HEK293 (cell line): Measurements from ENCODE around the gene DGKH.

ENCODE experiments used
- CTCF ChIA-PET: fragments of 350-600 bp; formaldehyde crosslinking; extraction: SDS; loops from one replicate; lab custom pipeline; 2021; ENCODE audit warnings: antibody characterized with exemption; lab: Yijun Ruan, JAX
- POLR2A ChIA-PET: fragments of 300-600 bp; formaldehyde crosslinking; extraction: SDS; loops from one replicate; lab custom pipeline; 2020; ENCODE audit warnings: antibody characterized with exemption, inconsistent platforms; lab: Yijun Ruan, JAX
- H3K27ac ChIP-seq: fragments of 200-500 bp; sonication (Bioruptor generic); 2 replicates; pipeline ENCODE4 v1.5.1; 2014; ENCODE audit warnings: low read depth, low read length, control low read depth, inconsistent platforms; ENCODE audit errors: extremely low read depth
- H3K36me3 ChIP-seq, 2 experiments: fragments of 200-500 bp in 1 of 2; sonication (Bioruptor generic) in 1 of 2; 1 replicate in 1 of 2; 2 replicates in 1 of 2; pipeline ENCODE4 v1.5.1; 2014 to 2017; ENCODE audit warnings: inconsistent platforms in 2 of 2, low read length in 2 of 2; ENCODE audit not compliant: control insufficient read depth in 2 of 2, insufficient read depth in 1 of 2
- H3K4me1 ChIP-seq: fragments of 200-500 bp; sonication (Bioruptor generic); 2 replicates; pipeline ENCODE4 v1.5.1; 2014; ENCODE audit warnings: mild to moderate bottlenecking, low read length, inconsistent platforms; ENCODE audit not compliant: control insufficient read depth, insufficient read depth
- H3K4me3 ChIP-seq: 2 replicates; pipeline ENCODE4 v1.5.1; 2011; ENCODE audit warnings: low read depth, mild to moderate bottlenecking, control low read depth, low read length, moderate library complexity
- H3K9me3 ChIP-seq: fragments of 200-500 bp; sonication (Bioruptor generic); 2 replicates; pipeline ENCODE4 v1.5.1; 2014; ENCODE audit warnings: low read depth, low read length, inconsistent platforms; ENCODE audit not compliant: control insufficient read depth, insufficient read depth
- KLF17 ChIP-seq: fragments of 450-650 bp; formaldehyde crosslinking; IDR thresholded peaks from 2 replicates; pipeline ENCODE4 v1.5.1; 2016; ENCODE audit warnings: missing biosample characterization, missing genetic modification characterization
- SCRT1 ChIP-seq: fragments of 450-650 bp; formaldehyde crosslinking; IDR thresholded peaks from 2 replicates; pipeline ENCODE4 v1.5.1; 2016; ENCODE audit warnings: missing biosample characterization, missing genetic modification characterization, borderline replicate concordance
- YY1 ChIP-seq: fragments of 450-650 bp; formaldehyde crosslinking; IDR thresholded peaks from 2 replicates; pipeline ENCODE4 v1.5.1; 2018; ENCODE audit warnings: missing biosample characterization, missing genetic modification characterization
- YY2 ChIP-seq: fragments of 450-650 bp; formaldehyde crosslinking; IDR thresholded peaks from 2 replicates; pipeline ENCODE4 v1.5.1; 2016; ENCODE audit warnings: missing biosample characterization, missing genetic modification characterization
- ZNF133 ChIP-seq: fragments of 450-650 bp; formaldehyde crosslinking; IDR thresholded peaks from 2 replicates; pipeline ENCODE4 v1.5.1; 2016; ENCODE audit warnings: missing biosample characterization, missing genetic modification characterization
- ZNF214 ChIP-seq: fragments of 450-650 bp; formaldehyde crosslinking; IDR thresholded peaks from 2 replicates; pipeline ENCODE4 v1.5.1; 2017; ENCODE audit warnings: missing biosample characterization, mild to moderate bottlenecking, missing genetic modification characterization, borderline replicate concordance
- ZNF223 ChIP-seq: fragments of 450-650 bp; formaldehyde crosslinking; IDR thresholded peaks from 2 replicates; pipeline ENCODE4 v1.5.1; 2016; ENCODE audit warnings: missing biosample characterization, missing genetic modification characterization
- ZNF366 ChIP-seq: fragments of 450-650 bp; formaldehyde crosslinking; conservative IDR thresholded peaks from 2 replicates; pipeline ENCODE4 v1.5.1; 2016; ENCODE audit warnings: missing biosample characterization, missing genetic modification characterization
- ZNF37A ChIP-seq: fragments of 450-650 bp; IDR thresholded peaks from 2 replicates; pipeline ENCODE4 v1.5.1; 2018; ENCODE audit warnings: missing biosample characterization, missing genetic modification characterization
- ZNF416 ChIP-seq: fragments of 450-650 bp; formaldehyde crosslinking; IDR thresholded peaks from 2 replicates; pipeline ENCODE4 v1.5.1; 2016; ENCODE audit warnings: missing biosample characterization, missing genetic modification characterization
- ZNF449 ChIP-seq: fragments of 450-650 bp; formaldehyde crosslinking; IDR thresholded peaks from 2 replicates; pipeline ENCODE4 v1.5.1; 2017; ENCODE audit warnings: missing biosample characterization, mild to moderate bottlenecking, missing genetic modification characterization, moderate library complexity
- ZNF585B ChIP-seq: fragments of 450-650 bp; formaldehyde crosslinking; IDR thresholded peaks from 2 replicates; pipeline ENCODE4 v1.5.1; 2016; ENCODE audit warnings: missing biosample characterization, missing genetic modification characterization
- ZNF610 ChIP-seq: fragments of 450-650 bp; formaldehyde crosslinking; IDR thresholded peaks from 2 replicates; pipeline ENCODE4 v1.5.1; 2016; ENCODE audit warnings: missing biosample characterization, missing genetic modification characterization, borderline replicate concordance
- ZNF626 ChIP-seq: fragments of 450-650 bp; sonication (Bioruptor Pico); formaldehyde crosslinking; IDR thresholded peaks from 2 replicates; pipeline ENCODE4 v1.5.1; 2018; ENCODE audit warnings: missing biosample characterization, missing genetic modification characterization, inconsistent platforms
- ZNF768 ChIP-seq: fragments of 450-650 bp; formaldehyde crosslinking; IDR thresholded peaks from 2 replicates; pipeline ENCODE4 v1.5.1; 2018; ENCODE audit warnings: missing biosample characterization, mild to moderate bottlenecking, missing genetic modification characterization
- TF ChIP-seq, protein P1 (sequence below): fragments of 450-650 bp; formaldehyde crosslinking; IDR thresholded peaks from 2 replicates; pipeline ENCODE4 v1.5.1; 2016; ENCODE audit warnings: missing biosample characterization, missing genetic modification characterization

DGKH gene

GRCh38 chr13:42022796-42023493 lies 25.5 kb upstream of the DGKH start (continued):
- TF ChIP-seq ZNF133 (no peak), ZNF626 (tag by site-specific recombination) (no peak), SCRT1 (tag by site-specific recombination) (no peak), ZNF449 (tag by site-specific recombination) (no peak), ZNF366 (tag by site-specific recombination) (no peak), YY2 (no peak), ZNF768 (tag by site-specific recombination) (no peak)

DNA sequence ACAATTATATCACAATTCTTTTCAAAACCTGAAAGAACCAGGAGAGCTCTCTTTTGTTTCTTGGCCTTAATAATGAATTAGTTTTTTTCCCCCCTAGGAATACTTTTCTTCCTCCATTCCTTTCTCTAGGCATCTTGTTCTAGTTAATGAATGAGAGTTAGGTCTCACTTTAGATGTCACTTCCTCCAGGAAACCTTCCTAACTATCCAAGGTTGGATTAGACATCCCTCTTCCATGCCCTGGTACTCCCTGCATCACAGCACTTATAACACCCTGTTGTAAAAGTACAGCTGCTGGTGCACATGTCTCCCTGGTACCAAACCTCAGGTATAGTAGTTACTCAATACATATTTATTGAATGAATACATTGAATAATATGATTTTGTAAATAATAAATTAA lies 21.2 kb upstream of the DGKH start:
- H3K27ac ChIP-seq, result no peak overlapping the region
- no peaks in the 10 kb centered on the region for H3K36me3 ChIP-seq
- ChIA-PET POLR2A (no interaction called here), CTCF (interaction anchor here (0.5 to 0.6 kb wide), 2 partner anchors 15 to 110 kb away, joined by 3 read pairs; no protein-coding TSS in a partner anchor)
- H3K9me3 ChIP-seq, result no peaks in the 10 kb centered on the region
- TF ChIP-seq ZNF416 (no peak), YY1 (no peak), ZNF223 (tag by site-specific recombination) (no peak), ZNF214 (tag by site-specific recombination) (no peak), ZNF449 (tag by site-specific recombination) (no peak), ZNF610 (tag by site-specific recombination) (no peak), ZNF585B (tag by site-specific recombination) (no peak), ZNF37A (tag by site-specific recombination) (no peak), KLF17 (no peak)
- TF ChIP-seq, protein P1, sequence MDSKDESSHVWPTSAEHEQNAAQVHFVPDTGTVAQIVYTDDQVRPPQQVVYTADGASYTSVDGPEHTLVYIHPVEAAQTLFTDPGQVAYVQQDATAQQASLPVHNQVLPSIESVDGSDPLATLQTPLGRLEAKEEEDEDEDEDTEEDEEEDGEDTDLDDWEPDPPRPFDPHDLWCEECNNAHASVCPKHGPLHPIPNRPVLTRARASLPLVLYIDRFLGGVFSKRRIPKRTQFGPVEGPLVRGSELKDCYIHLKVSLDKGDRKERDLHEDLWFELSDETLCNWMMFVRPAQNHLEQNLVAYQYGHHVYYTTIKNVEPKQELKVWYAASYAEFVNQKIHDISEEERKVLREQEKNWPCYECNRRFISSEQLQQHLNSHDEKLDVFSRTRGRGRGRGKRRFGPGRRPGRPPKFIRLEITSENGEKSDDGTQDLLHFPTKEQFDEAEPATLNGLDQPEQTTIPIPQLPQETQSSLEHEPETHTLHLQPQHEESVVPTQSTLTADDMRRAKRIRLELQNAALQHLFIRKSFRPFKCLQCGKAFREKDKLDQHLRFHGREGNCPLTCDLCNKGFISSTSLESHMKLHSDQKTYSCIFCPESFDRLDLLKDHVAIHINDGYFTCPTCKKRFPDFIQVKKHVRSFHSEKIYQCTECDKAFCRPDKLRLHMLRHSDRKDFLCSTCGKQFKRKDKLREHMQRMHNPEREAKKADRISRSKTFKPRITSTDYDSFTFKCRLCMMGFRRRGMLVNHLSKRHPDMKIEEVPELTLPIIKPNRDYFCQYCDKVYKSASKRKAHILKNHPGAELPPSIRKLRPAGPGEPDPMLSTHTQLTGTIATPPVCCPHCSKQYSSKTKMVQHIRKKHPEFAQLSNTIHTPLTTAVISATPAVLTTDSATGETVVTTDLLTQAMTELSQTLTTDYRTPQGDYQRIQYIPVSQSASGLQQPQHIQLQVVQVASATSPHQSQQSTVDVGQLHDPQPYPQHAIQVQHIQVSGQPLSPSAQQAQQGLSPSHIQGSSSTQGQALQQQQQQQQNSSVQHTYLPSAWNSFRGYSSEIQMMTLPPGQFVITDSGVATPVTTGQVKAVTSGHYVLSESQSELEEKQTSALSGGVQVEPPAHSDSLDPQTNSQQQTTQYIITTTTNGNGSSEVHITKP (tag by site-specific recombination), result no peak
- H3K4me3 ChIP-seq, result no peak overlapping the region
- no peaks in the 10 kb centered on the region for H3K4me1 ChIP-seq
